Measurements from ENCODE around the gene SYTL5. TPM values are rescaled to one million over a fixed set of nuclear protein-coding genes. Genes with fewer than 3 reads are reported as not detected.

Gene SYTL5
- total and polyA plus RNA-seq, 2 experiments from 2014 or later = 0.23 to 0.35 TPM

DNA sequence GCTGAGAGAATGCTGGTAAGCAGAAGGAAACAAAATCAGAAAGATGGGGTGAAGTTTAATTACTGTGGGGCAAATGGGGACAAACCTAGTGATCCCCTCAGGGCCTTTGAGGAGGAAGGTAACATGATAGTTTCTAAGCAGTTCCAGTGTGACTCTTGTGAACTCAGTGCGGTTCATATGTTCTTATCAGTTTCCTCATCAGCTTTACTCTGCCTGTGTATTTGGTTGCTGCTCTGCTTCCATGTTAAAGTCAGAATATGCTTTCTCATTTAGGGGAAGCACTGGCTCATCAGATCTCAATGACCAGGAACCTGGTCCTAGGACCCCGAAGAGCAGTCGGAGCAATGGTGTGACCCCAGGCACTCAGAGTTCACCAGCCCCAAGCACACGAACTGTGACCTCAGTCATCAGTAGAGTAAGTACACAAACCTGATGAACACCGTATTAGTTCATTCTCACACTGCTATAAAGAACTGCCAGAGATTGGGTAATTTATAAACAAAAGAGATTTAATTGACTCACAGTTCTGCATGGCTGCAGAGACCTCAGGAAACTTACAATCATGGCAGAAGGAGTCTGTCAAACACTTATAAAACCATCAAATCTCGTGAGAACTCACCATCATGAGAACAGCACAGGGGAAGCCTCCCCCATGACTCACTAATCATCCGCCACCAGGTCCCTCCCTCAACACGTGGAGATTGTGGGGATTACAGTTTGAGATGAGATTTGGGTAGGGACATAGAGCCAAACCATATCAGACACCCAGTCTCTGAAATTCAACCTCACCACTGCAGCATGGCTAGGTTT is 83.0 kb downstream of the SYTL5 start:
- H3K4me1 Mint-ChIP-seq = no peaks in the 10 kb centered on the region
- Histone ChIP-seq H3K27ac (ENCODE audit: low read depth) (no peak overlapping the region), H4K20me1 (replicated peaks; ENCODE audit: insufficient read depth) (no peaks in the 10 kb centered on the region), H3K4me3 (no peak overlapping the region), H3K9me2 (ENCODE audit: insufficient read depth) (no peaks in the 10 kb centered on the region), H2AFZ (no peak overlapping the region), H3K27me3 (ENCODE audit: insufficient read depth) (no peaks in the 10 kb centered on the region), H3F3A (replicated peaks; ENCODE audit: low read depth) (no peaks in the 10 kb centered on the region), H3K4me1 (ENCODE audit: insufficient read depth) (no peaks in the 10 kb centered on the region), H3K4me2 (no peak overlapping the region), H3K79me2 (replicated peaks; ENCODE audit: insufficient read depth) (no peaks in the 10 kb centered on the region), H3K36me3 (ENCODE audit: insufficient read depth) (no peaks in the 10 kb centered on the region)
- no peak for DNase-seq (ENCODE audit: low spot score)
- H3K9me3 Mint-ChIP-seq = no peaks in the 10 kb centered on the region
- no peaks in the 10 kb centered on the region for H3K36me3 Mint-ChIP-seq (ENCODE audit: low read depth)
- no peak overlapping the region for H3K27ac Mint-ChIP-seq
- peaks cover 3% of the 10 kb centered on the region for H3K27me3 Mint-ChIP-seq (ENCODE audit: insufficient read depth, low read depth, poor library complexity)
- no peak for ATAC-seq
- H3K4me3 Mint-ChIP-seq = no peak overlapping the region
- TF ChIP-seq CREB1 (CRISPR knock-in tag; IDR thresholded peaks at IDR 0.05; ENCODE audit: low read depth) = no peak
- TF ChIP-seq, protein P1, sequence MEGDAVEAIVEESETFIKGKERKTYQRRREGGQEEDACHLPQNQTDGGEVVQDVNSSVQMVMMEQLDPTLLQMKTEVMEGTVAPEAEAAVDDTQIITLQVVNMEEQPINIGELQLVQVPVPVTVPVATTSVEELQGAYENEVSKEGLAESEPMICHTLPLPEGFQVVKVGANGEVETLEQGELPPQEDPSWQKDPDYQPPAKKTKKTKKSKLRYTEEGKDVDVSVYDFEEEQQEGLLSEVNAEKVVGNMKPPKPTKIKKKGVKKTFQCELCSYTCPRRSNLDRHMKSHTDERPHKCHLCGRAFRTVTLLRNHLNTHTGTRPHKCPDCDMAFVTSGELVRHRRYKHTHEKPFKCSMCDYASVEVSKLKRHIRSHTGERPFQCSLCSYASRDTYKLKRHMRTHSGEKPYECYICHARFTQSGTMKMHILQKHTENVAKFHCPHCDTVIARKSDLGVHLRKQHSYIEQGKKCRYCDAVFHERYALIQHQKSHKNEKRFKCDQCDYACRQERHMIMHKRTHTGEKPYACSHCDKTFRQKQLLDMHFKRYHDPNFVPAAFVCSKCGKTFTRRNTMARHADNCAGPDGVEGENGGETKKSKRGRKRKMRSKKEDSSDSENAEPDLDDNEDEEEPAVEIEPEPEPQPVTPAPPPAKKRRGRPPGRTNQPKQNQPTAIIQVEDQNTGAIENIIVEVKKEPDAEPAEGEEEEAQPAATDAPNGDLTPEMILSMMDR (conservative IDR thresholded peaks at IDR 0.05; ENCODE audit: low read depth in 2 of 2) = no peak
- no peak for TF ChIP-seq POLR2AphosphoS5 (IDR thresholded peaks at IDR 0.05; ENCODE audit: low read depth)
- TF ChIP-seq, protein P2, sequence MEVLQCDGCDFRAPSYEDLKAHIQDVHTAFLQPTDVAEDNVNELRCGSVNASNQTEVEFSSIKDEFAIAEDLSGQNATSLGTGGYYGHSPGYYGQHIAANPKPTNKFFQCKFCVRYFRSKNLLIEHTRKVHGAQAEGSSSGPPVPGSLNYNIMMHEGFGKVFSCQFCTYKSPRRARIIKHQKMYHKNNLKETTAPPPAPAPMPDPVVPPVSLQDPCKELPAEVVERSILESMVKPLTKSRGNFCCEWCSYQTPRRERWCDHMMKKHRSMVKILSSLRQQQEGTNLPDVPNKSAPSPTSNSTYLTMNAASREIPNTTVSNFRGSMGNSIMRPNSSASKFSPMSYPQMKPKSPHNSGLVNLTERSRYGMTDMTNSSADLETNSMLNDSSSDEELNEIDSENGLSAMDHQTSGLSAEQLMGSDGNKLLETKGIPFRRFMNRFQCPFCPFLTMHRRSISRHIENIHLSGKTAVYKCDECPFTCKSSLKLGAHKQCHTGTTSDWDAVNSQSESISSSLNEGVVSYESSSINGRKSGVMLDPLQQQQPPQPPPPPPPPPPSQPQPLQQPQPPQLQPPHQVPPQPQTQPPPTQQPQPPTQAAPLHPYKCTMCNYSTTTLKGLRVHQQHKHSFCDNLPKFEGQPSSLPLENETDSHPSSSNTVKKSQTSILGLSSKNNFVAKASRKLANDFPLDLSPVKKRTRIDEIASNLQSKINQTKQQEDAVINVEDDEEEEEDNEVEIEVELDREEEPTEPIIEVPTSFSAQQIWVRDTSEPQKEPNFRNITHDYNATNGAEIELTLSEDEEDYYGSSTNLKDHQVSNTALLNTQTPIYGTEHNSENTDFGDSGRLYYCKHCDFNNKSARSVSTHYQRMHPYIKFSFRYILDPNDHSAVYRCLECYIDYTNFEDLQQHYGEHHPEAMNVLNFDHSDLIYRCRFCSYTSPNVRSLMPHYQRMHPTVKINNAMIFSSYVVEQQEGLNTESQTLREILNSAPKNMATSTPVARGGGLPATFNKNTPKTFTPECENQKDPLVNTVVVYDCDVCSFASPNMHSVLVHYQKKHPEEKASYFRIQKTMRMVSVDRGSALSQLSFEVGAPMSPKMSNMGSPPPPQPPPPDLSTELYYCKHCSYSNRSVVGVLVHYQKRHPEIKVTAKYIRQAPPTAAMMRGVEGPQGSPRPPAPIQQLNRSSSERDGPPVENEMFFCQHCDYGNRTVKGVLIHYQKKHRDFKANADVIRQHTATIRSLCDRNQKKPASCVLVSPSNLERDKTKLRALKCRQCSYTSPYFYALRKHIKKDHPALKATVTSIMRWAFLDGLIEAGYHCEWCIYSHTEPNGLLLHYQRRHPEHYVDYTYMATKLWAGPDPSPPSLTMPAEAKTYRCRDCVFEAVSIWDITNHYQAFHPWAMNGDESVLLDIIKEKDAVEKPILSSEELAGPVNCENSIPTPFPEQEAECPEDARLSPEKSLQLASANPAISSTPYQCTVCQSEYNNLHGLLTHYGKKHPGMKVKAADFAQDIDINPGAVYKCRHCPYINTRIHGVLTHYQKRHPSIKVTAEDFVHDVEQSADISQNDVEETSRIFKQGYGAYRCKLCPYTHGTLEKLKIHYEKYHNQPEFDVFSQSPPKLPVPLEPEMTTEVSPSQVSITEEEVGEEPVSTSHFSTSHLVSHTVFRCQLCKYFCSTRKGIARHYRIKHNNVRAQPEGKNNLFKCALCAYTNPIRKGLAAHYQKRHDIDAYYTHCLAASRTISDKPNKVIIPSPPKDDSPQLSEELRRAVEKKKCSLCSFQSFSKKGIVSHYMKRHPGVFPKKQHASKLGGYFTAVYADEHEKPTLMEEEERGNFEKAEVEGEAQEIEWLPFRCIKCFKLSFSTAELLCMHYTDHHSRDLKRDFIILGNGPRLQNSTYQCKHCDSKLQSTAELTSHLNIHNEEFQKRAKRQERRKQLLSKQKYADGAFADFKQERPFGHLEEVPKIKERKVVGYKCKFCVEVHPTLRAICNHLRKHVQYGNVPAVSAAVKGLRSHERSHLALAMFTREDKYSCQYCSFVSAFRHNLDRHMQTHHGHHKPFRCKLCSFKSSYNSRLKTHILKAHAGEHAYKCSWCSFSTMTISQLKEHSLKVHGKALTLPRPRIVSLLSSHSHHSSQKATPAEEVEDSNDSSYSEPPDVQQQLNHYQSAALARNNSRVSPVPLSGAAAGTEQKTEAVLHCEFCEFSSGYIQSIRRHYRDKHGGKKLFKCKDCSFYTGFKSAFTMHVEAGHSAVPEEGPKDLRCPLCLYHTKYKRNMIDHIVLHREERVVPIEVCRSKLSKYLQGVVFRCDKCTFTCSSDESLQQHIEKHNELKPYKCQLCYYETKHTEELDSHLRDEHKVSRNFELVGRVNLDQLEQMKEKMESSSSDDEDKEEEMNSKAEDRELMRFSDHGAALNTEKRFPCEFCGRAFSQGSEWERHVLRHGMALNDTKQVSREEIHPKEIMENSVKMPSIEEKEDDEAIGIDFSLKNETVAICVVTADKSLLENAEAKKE (CRISPR knock-in tag; IDR thresholded peaks at IDR 0.05) = no peak
- TF ChIP-seq ZNF331 (CRISPR knock-in tag; IDR thresholded peaks at IDR 0.05; ENCODE audit: low read depth) = no peak
- TF ChIP-seq, protein P3, sequence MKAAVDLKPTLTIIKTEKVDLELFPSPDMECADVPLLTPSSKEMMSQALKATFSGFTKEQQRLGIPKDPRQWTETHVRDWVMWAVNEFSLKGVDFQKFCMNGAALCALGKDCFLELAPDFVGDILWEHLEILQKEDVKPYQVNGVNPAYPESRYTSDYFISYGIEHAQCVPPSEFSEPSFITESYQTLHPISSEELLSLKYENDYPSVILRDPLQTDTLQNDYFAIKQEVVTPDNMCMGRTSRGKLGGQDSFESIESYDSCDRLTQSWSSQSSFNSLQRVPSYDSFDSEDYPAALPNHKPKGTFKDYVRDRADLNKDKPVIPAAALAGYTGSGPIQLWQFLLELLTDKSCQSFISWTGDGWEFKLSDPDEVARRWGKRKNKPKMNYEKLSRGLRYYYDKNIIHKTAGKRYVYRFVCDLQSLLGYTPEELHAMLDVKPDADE (IDR thresholded peaks at IDR 0.05) = no peak
- no peak for TF ChIP-seq NANOG (IDR thresholded peaks at IDR 0.05; ENCODE audit: borderline replicate concordance)
- TF ChIP-seq ZNF114 (CRISPR knock-in tag; IDR thresholded peaks at IDR 0.05) = no peak
- TF ChIP-seq JUNB (IDR thresholded peaks at IDR 0.05; ENCODE audit: unreplicated experiment) = no peak
- no peak for TF ChIP-seq EZH2 (IDR thresholded peaks at IDR 0.05; ENCODE audit: low read depth, unreplicated experiment)
- no peak for TF ChIP-seq EZH2phosphoT487 (IDR thresholded peaks at IDR 0.05; ENCODE audit: unreplicated experiment)
- TF ChIP-seq, protein P4, sequence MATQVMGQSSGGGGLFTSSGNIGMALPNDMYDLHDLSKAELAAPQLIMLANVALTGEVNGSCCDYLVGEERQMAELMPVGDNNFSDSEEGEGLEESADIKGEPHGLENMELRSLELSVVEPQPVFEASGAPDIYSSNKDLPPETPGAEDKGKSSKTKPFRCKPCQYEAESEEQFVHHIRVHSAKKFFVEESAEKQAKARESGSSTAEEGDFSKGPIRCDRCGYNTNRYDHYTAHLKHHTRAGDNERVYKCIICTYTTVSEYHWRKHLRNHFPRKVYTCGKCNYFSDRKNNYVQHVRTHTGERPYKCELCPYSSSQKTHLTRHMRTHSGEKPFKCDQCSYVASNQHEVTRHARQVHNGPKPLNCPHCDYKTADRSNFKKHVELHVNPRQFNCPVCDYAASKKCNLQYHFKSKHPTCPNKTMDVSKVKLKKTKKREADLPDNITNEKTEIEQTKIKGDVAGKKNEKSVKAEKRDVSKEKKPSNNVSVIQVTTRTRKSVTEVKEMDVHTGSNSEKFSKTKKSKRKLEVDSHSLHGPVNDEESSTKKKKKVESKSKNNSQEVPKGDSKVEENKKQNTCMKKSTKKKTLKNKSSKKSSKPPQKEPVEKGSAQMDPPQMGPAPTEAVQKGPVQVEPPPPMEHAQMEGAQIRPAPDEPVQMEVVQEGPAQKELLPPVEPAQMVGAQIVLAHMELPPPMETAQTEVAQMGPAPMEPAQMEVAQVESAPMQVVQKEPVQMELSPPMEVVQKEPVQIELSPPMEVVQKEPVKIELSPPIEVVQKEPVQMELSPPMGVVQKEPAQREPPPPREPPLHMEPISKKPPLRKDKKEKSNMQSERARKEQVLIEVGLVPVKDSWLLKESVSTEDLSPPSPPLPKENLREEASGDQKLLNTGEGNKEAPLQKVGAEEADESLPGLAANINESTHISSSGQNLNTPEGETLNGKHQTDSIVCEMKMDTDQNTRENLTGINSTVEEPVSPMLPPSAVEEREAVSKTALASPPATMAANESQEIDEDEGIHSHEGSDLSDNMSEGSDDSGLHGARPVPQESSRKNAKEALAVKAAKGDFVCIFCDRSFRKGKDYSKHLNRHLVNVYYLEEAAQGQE (IDR thresholded peaks at IDR 0.05; ENCODE audit: unreplicated experiment) = no peak
- TF ChIP-seq STAT1 (IDR thresholded peaks at IDR 0.05; ENCODE audit: unreplicated experiment) = no peak

All from GM23338 (cell line).